Measurements from ENCODE around the gene INO80C. TPM values are rescaled to one million over a fixed set of nuclear protein-coding genes. Genes with fewer than 3 reads are reported as not detected.

INO80C gene
- total RNA-seq, 1 donor from 2014 or later = 33.8 TPM

GRCh38 chr18:35511833-35512232 is 14.1 kb upstream of the INO80C start:
- Mint-ChIP-seq H3K9me3 (no peaks in the 10 kb centered on the region), H3K27ac (ENCODE audit: unreplicated experiment) (no peak overlapping the region), H3K4me3 (no peak overlapping the region), H3K27me3 (ENCODE audit: low read depth) (no peaks in the 10 kb centered on the region), H3K4me1 (peaks cover 14% of the 10 kb centered on the region), H3K36me3 (ENCODE audit: low read depth) (no peaks in the 10 kb centered on the region)
- no peak for DNase-seq (ENCODE audit: low read depth, low spot score)
- TF ChIP-seq CTCF (conservative IDR thresholded peaks at IDR 0.05) = no peak

- no peaks in the 10 kb centered on the region for H3K9me3 Mint-ChIP-seq
- H3K4me1 Mint-ChIP-seq = peaks cover 14% of the 10 kb centered on the region
- H3K4me3 Mint-ChIP-seq = no peak overlapping the region
- no peak overlapping the region for H3K27ac Mint-ChIP-seq (ENCODE audit: unreplicated experiment)
- H3K36me3 Mint-ChIP-seq (ENCODE audit: low read depth) = no peaks in the 10 kb centered on the region
- DNase-seq (ENCODE audit: low read depth, low spot score) = no peak
- no peaks in the 10 kb centered on the region for H3K27me3 Mint-ChIP-seq (ENCODE audit: low read depth)
- TF ChIP-seq CTCF (conservative IDR thresholded peaks at IDR 0.05) = no peak
These were observed 13.7 kb upstream of the INO80C start for GRCh38 chr18:35511428-35511827.

- no peak overlapping the region for H3K4me3 Mint-ChIP-seq
- H3K36me3 Mint-ChIP-seq (ENCODE audit: low read depth) = no peaks in the 10 kb centered on the region
These were observed 12.4 kb upstream of the INO80C start for GRCh38 chr18:35510076-35510651.

GRCh38 chr18:35508746-35509338 is 11.1 kb upstream of the INO80C start:
- Mint-ChIP-seq H3K27me3 (ENCODE audit: low read depth) (peaks cover 3% of the 10 kb centered on the region), H3K9me3 (no peaks in the 10 kb centered on the region), H3K4me1 (no peaks in the 10 kb centered on the region), H3K27ac (ENCODE audit: unreplicated experiment) (no peak overlapping the region), H3K36me3 (ENCODE audit: low read depth) (no peaks in the 10 kb centered on the region), H3K4me3 (no peak overlapping the region)
- DNase-seq (ENCODE audit: low read depth, low spot score) = no peak
- no peak for TF ChIP-seq CTCF (conservative IDR thresholded peaks at IDR 0.05)

More at GRCh38 chr18:35510076-35510651, 12.4 kb upstream of the INO80C start:
- no peaks in the 10 kb centered on the region for H3K9me3 Mint-ChIP-seq
- TF ChIP-seq CTCF (conservative IDR thresholded peaks at IDR 0.05) = no peak
- no peak for DNase-seq (ENCODE audit: low read depth, low spot score)
- peaks cover 5% of the 10 kb centered on the region for H3K4me1 Mint-ChIP-seq
- no peak overlapping the region for H3K27ac Mint-ChIP-seq (ENCODE audit: unreplicated experiment)
- peaks cover 3% of the 10 kb centered on the region for H3K27me3 Mint-ChIP-seq (ENCODE audit: low read depth)

- Mint-ChIP-seq H3K9me3 (no peaks in the 10 kb centered on the region), H3K36me3 (ENCODE audit: low read depth) (no peaks in the 10 kb centered on the region), H3K4me3 (no peak overlapping the region), H3K4me1 (no peaks in the 10 kb centered on the region), H3K27me3 (ENCODE audit: low read depth) (peaks cover 3% of the 10 kb centered on the region), H3K27ac (ENCODE audit: unreplicated experiment) (no peak overlapping the region)
- DNase-seq (ENCODE audit: low read depth, low spot score) = no peak
- no peak for TF ChIP-seq CTCF (conservative IDR thresholded peaks at IDR 0.05)
These were observed 10.3 kb upstream of the INO80C start for GRCh38 chr18:35508030-35508429.

Measured in neural crest cell (in vitro differentiated cells).